GM18907 (cell line): ENCODE measurements around the gene RASAL2.
"Not testable (repeated sequence)": the region's sequence is repeated elsewhere in the genome, so short reads cannot be mapped to it uniquely, and the experiment has no call there.

Source experiments
- ATAC-seq: cut with Tn5 transposase; IDR thresholded peaks from one replicate; pipeline ENCODE4 v1.9.1; 2021; ENCODE audit warnings: mild to moderate bottlenecking, moderate library complexity; ENCODE audit not compliant: unreplicated experiment

RASAL2 gene

GRCh38 chr1:178330848-178331497 is 237.1 kb downstream of the RASAL2 start:
- no peak for ATAC-seq

- ATAC-seq = no peak
These were observed 241.5 kb downstream of the RASAL2 start for GRCh38 chr1:178335426-178335825.

GRCh38 chr1:178337091-178337706 is 243.3 kb downstream of the RASAL2 start:
- no peak for ATAC-seq

GRCh38 chr1:178339834-178340233 is 245.9 kb downstream of the RASAL2 start:
- no peak for ATAC-seq

GRCh38 chr1:178341261-178341956 is 247.5 kb downstream of the RASAL2 start:
- no peak for ATAC-seq

DNA sequence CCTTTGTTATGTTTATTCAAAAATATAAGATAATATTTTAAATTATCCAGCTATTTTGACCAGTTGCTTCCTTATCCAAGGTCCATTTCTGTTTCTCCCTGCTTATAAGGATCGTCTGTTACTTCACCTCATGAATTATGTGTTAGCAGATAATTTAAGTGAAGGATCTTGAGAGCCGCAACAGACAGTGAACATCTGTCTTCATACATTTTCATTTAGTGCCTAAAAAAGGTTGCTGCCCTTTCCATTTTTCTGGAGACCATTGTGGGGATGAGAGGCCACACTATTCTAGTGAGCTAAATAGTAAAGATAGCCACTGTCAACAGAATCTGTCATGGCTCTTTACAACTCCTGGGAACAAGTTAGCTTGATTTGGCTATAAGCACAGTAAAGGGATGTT is 248.8 kb downstream of the RASAL2 start:
- no peak for ATAC-seq

DNA sequence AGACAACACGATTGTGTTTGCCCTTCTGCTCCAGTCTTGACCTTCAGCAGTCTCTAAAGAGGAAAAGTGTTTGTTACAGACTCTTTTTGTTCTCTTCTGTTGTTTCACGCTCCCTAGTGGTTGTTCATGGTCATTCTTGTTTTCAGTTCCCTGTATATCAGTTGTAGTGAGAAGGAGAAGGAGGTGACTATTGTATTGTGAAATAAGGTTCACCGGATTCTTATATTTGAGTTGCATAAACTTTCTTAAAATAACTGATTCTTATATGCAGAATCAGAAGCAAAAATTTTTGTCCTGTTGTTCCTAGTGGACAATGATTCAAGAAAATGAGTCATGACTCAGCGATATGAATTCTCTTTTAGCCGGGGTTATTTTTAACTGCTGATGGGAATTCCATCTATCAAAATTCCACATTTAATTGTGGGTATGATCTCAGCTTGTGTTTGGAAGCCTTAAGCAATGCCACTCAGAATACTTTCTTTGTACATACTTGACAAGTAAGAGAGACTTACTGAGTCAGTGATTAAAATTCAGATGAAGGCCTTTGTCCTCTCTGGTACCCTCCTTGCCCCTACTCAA is 250.7 kb downstream of the RASAL2 start:
- no peak for ATAC-seq

- ATAC-seq = no peak
These were observed 251.3 kb downstream of the RASAL2 start for GRCh38 chr1:178345238-178345637.

DNA sequence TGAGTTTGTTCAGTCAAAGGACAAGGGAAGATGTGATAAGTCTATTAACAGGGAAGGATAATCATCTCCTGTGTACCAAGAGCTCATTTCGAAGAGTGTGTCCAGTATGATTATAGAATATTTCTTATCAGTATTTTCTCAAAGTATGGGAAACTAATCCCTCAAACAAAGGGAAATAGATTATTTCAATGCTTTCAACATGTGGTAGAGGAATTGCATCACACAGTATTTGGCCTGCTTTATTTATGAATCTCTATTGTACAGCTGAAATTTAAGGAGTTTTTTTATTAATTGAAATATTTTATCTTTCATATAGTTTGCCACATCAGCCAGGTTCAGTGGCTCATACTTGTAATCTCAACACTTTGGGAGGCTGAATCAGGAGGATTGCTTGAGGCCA is 251.9 kb downstream of the RASAL2 start:
- no peak for ATAC-seq

GRCh38 chr1:178349801-178350200 is 255.9 kb downstream of the RASAL2 start:
- ATAC-seq = no peak

GRCh38 chr1:178351911-178352310 is 258.0 kb downstream of the RASAL2 start:
- not testable (repeated sequence) for ATAC-seq

DNA sequence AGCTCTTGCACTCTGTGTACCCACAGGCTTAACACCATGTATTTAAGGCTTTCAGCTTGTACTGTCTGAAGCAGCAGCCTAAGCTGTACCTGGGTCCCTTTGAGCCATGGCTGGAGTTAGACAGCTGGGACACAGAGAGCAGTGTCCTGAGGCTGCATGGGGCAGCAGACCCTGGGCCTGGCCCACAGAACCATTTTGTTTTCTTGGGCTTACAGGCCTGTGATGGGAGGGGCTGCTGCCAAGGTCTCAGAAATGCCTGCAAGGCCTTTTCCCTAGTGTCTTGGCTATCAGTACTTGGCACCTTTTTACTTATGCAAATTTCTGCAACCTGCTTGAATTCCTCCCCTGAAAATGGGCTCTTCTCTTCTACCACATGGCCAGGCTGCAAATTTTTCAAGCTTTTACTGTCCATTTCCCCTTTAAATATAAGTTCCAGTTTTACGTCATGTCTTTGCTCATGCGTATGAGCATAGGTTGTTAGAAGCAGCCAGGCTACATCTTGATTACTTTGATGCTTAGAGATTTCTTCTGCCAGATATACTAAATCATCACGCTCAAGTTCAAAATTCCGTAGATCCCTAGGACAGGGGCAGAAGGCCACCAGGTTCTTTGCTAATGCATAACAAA is 259.0 kb downstream of the RASAL2 start:
- ATAC-seq = no peak

- ATAC-seq = no peak
These were observed 259.6 kb downstream of the RASAL2 start for GRCh38 chr1:178353524-178353923.

DNA sequence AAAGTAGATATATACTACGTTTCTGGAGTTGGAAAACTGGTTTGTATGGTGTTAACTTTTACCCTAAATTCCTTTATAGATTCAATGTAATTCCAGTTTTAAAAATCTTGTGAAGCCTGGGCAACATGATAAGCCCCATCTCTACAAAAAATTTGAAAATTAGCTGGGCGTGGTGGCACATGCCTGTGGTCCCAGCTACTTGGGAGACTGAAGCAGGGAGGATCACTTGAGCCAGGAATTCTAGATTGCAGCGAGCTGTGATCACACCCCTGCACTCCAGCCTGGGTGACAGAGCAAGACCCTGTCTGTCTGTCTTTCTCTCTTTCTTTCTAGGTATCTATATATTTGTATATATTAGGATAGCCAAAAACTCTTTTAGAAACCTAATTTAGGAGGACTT is 260.9 kb downstream of the RASAL2 start:
- ATAC-seq = no peak

GRCh38 chr1:178356299-178356698 is 262.4 kb downstream of the RASAL2 start:
- ATAC-seq = no peak

- ATAC-seq = no peak
These were observed 264.6 kb downstream of the RASAL2 start for GRCh38 chr1:178358456-178358855.

DNA sequence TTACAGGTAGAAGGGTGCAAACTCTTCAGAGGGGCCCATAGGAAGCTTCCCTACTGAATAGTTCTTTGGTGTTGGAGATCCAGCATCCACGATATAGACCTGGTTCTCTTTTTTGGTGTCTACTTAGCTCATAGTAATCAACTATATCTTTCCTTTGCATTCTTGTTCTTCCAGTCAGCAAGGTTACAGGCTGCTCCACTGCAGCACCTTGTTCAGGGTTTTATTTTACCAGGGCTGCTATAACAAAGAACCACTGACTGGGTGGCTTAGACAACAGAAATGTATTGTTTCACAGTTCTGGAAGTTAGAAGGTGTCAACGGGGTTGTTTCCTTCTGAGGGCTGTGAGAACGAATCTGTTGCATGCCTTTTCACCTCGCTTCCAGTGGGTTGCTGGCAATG is 266.5 kb downstream of the RASAL2 start:
- ATAC-seq = no peak

DNA sequence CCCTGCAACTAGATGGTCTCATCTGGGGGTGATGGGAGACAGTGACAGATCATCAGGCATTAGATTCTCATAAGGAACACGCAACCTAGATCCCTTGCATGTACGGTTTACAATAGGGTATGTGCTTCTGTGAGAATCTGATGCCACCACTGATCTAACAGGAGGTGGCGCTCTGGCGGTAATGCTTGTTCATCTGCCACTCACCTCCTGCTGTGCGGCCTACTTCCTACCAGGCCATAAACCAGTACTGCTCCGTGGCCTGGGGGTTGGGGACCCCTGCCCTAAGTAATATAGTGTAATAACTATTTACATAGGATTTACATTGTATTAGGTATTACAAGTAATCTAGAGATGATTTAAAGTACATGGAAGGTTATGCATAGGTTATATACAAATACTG is 267.9 kb downstream of the RASAL2 start:
- ATAC-seq = no peak

DNA sequence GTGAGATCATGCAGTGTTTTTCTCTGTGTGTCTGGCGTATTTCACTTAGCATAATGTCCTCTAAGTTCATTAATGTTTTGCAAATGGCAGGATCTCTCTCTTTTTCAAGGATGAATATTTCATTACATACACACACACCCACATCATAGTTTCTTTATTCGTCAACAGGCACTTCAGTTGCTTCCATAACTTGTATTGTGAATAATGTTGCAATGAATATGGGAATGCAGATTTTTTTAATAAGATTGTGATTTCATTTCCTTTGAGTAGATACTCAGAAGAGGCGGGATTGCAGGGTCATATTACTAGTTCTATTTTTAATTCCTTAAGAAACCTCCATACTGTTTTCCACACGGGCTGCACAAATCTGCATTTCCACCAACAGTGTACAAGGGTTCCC is 268.8 kb downstream of the RASAL2 start:
- ATAC-seq = no peak

GRCh38 chr1:178364782-178365181 is 270.9 kb downstream of the RASAL2 start:
- ATAC-seq = no peak

- ATAC-seq = no peak
These were observed 273.2 kb downstream of the RASAL2 start for GRCh38 chr1:178367151-178367550.
